Mesendoderm (in vitro differentiated cells): ENCODE measurements around the gene SPRED2.

Experiments used
- DNase-seq: peaks from one replicate; pipeline ENCODE4 v3.0.0; 2013
- H2AK5ac ChIP-seq: 2 replicates; pipeline ENCODE4 v1.6.1; 2013; ENCODE audit warnings: low read length, inconsistent platforms
- H2BK120ac ChIP-seq: 2 replicates; pipeline ENCODE4 v1.6.1; 2013; ENCODE audit warnings: low read depth, mild to moderate bottlenecking, low read length, moderate library complexity, mixed read lengths
- H2BK15ac ChIP-seq: replicated peaks from 2 replicates; pipeline ENCODE4 v1.6.1; 2013; ENCODE audit warnings: low read depth, mild to moderate bottlenecking, moderate library complexity
- H2BK5ac ChIP-seq: 2 replicates; pipeline ENCODE4 v1.6.1; 2013; ENCODE audit warnings: low read length, inconsistent platforms
- H3K18ac ChIP-seq: 2 replicates; pipeline ENCODE4 v1.6.1; 2013; ENCODE audit warnings: mild to moderate bottlenecking, low read length, mixed read lengths
- H3K23ac ChIP-seq: one replicate; pipeline ENCODE4 v1.6.1; 2013; ENCODE audit warnings: low read length
- H3K27ac ChIP-seq: 2 replicates; pipeline ENCODE4 v1.5.1; 2013; ENCODE audit warnings: low read depth, mild to moderate bottlenecking, inconsistent platforms, low read length, moderate library complexity
- H3K27me3 ChIP-seq: 2 replicates; pipeline ENCODE4 v1.6.1; 2013; ENCODE audit warnings: low read length, control low read depth, mild to moderate bottlenecking, inconsistent platforms; ENCODE audit not compliant: insufficient read depth, poor library complexity
- H3K36me3 ChIP-seq: 2 replicates; pipeline ENCODE4 v1.6.1; 2013; ENCODE audit warnings: low read length, inconsistent platforms; ENCODE audit not compliant: control insufficient read depth, insufficient read depth
- H3K4ac ChIP-seq: one replicate; pipeline ENCODE4 v1.6.1; 2013; ENCODE audit warnings: low read depth, mild to moderate bottlenecking, low read length, moderate library complexity
- H3K4me1 ChIP-seq: 2 replicates; pipeline ENCODE4 v1.6.1; 2013; ENCODE audit warnings: low read depth, low read length, inconsistent platforms; ENCODE audit not compliant: control insufficient read depth
- H3K4me2 ChIP-seq: 2 replicates; pipeline ENCODE4 v1.6.1; 2013; ENCODE audit warnings: low read length
- H3K4me3 ChIP-seq: 2 replicates; pipeline ENCODE4 v1.5.1; 2013; ENCODE audit warnings: mild to moderate bottlenecking, low read length
- H3K56ac ChIP-seq: one replicate; pipeline ENCODE4 v1.6.1; 2013; ENCODE audit warnings: low read length
- H3K79me1 ChIP-seq: 2 replicates; pipeline ENCODE4 v1.6.1; 2013; ENCODE audit warnings: low read length, inconsistent platforms
- H3K79me2 ChIP-seq: 2 replicates; pipeline ENCODE4 v1.6.1; 2013; ENCODE audit warnings: mild to moderate bottlenecking, low read length; ENCODE audit not compliant: control insufficient read depth, insufficient read depth
- H3K9ac ChIP-seq: 2 replicates; pipeline ENCODE4 v1.6.1; 2013; ENCODE audit warnings: low read length, inconsistent platforms
- H4K5ac ChIP-seq: one replicate; pipeline ENCODE4 v1.6.1; 2013; ENCODE audit warnings: low read length
- H4K8ac ChIP-seq: one replicate; pipeline ENCODE4 v1.6.1; 2013; ENCODE audit warnings: low read depth, mild to moderate bottlenecking, control low read depth, low read length, moderate library complexity
- WGBS: extraction: QIAGEN DNeasy Blood & Tissue Kit; methylation state at CpG from one replicate; pipeline ENCODE4 v1.1.7; 2013; ENCODE audit warnings: low lambda C conversion rate, missing lambda C conversion rate; ENCODE audit not compliant: insufficient coverage; ENCODE audit errors: extremely low coverage; 5-methylcytosine and 5-hydroxymethylcytosine counted together

The SPRED2 gene

GRCh38 chr2:65434592-65435241 lies 2.3 kb upstream of the SPRED2 start:
- Histone ChIP-seq H3K23ac (no peak overlapping the region), H3K36me3 (no peaks in the 10 kb centered on the region), H3K79me2 (peaks cover 3% of the 10 kb centered on the region), H4K5ac (no peak overlapping the region), H2BK5ac (no peak overlapping the region), H3K27me3 (no peaks in the 10 kb centered on the region), H2BK120ac (no peak overlapping the region), H3K4me3 (no peak overlapping the region), H2BK15ac (no peak overlapping the region), H3K4me2 (no peak overlapping the region), H3K27ac (no peak overlapping the region), H2AK5ac (no peak overlapping the region), H3K4ac (no peak overlapping the region), H3K79me1 (peaks cover under 1% of the 10 kb centered on the region), H3K56ac (no peak overlapping the region), H3K9ac (no peak overlapping the region), H4K8ac (no peak overlapping the region), H3K4me1 (peaks cover 10% of the 10 kb centered on the region), H3K18ac (no peak overlapping the region)
- no CpG with 5 or more reads among the region's 3 CpGs for WGBS
- peak; percentile 61 for DNase-seq

GRCh38 chr2:65431421-65432226 lies 775 bp downstream of the SPRED2 start:
- peak overlapping the region; percentile 89 for H2BK120ac ChIP-seq
- H3K23ac ChIP-seq: no peak overlapping the region
- H3K9ac ChIP-seq: peak overlapping the region; percentile 84
- peak overlapping the region; percentile 38 for H3K4ac ChIP-seq
- H3K4me3 ChIP-seq: peak overlapping the region; percentile 85
- H3K4me2 ChIP-seq: peak overlapping the region; percentile 91
- no peaks in the 10 kb centered on the region for H3K27me3 ChIP-seq
- peak overlapping the region; percentile 93 for H4K8ac ChIP-seq
- peaks cover 8% of the 10 kb centered on the region for H3K79me1 ChIP-seq
- peak overlapping the region; percentile 97 for H3K18ac ChIP-seq
- H3K79me2 ChIP-seq: peaks cover 13% of the 10 kb centered on the region
- no CpG with 5 or more reads among the region's 71 CpGs for WGBS
- no peak overlapping the region for H2AK5ac ChIP-seq
- no peak overlapping the region for H2BK5ac ChIP-seq
- peak overlapping the region; percentile 58 for H2BK15ac ChIP-seq
- DNase-seq: peak; percentile 62
- H3K4me1 ChIP-seq: peaks cover 3% of the 10 kb centered on the region
- H3K27ac ChIP-seq: peak overlapping the region; percentile 51
- no peak overlapping the region for H4K5ac ChIP-seq
- peak overlapping the region; percentile 96 for H3K56ac ChIP-seq
- no peaks in the 10 kb centered on the region for H3K36me3 ChIP-seq

DNA sequence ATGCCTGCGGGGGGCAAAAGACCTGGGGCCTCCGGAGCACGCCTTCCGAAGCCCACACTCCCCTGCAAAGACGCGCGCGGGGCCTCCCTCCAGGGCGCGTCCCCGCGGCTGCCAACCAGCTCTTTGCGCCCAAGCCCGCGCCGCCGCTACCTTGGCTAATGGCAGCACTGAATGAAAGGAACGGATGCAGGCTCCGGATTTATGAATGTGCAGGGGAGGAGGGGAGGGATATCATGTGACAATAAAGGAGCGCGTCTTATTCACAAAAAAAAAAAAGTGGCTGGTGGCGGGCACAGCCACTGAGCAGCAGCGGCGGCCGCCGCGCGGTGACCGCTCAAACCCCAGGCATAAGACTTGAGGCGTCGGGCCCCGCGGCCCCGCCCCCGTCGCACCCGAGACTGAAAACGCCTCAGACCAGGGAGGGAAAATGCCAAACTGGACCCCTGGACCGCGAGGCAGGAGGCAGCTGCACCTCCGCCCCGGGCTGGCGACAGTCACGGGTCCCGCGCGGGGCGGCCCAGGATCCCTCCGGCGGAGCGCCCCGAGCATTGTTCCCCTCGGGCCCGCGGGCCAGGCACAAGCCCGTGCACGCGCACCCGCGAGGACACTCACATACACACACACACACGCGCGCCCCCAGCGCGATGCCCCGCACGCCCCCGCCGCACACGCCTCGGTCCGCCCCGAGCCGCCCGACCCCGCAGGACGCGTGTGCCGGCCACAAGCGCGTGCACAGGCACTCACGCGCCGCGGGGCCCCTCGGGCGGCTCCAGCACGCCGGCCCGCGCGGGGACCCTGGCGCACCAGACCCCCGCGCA lies 1.6 kb downstream of the SPRED2 start:
- H3K18ac ChIP-seq: peak overlapping the region; percentile 97
- peaks cover 11% of the 10 kb centered on the region for H3K79me1 ChIP-seq
- H2BK15ac ChIP-seq: no peak overlapping the region
- H2BK5ac ChIP-seq: no peak overlapping the region
- no peaks in the 10 kb centered on the region for H3K36me3 ChIP-seq
- no peak overlapping the region for H2AK5ac ChIP-seq
- peaks cover 3% of the 10 kb centered on the region for H3K4me1 ChIP-seq
- H2BK120ac ChIP-seq: no peak overlapping the region
- H3K27ac ChIP-seq: no peak overlapping the region
- H3K4me3 ChIP-seq: peak overlapping the region; percentile 85
- peaks cover 16% of the 10 kb centered on the region for H3K79me2 ChIP-seq
- H4K5ac ChIP-seq: no peak overlapping the region
- H4K8ac ChIP-seq: no peak overlapping the region
- WGBS: no CpG with 5 or more reads among the region's 95 CpGs
- H3K56ac ChIP-seq: peak overlapping the region; percentile 96
- H3K23ac ChIP-seq: no peak overlapping the region
- H3K4ac ChIP-seq: no peak overlapping the region
- peak; percentile 75 for DNase-seq
- no peaks in the 10 kb centered on the region for H3K27me3 ChIP-seq
- peak overlapping the region; percentile 84 for H3K9ac ChIP-seq
- H3K4me2 ChIP-seq: peak overlapping the region; percentile 91

DNA sequence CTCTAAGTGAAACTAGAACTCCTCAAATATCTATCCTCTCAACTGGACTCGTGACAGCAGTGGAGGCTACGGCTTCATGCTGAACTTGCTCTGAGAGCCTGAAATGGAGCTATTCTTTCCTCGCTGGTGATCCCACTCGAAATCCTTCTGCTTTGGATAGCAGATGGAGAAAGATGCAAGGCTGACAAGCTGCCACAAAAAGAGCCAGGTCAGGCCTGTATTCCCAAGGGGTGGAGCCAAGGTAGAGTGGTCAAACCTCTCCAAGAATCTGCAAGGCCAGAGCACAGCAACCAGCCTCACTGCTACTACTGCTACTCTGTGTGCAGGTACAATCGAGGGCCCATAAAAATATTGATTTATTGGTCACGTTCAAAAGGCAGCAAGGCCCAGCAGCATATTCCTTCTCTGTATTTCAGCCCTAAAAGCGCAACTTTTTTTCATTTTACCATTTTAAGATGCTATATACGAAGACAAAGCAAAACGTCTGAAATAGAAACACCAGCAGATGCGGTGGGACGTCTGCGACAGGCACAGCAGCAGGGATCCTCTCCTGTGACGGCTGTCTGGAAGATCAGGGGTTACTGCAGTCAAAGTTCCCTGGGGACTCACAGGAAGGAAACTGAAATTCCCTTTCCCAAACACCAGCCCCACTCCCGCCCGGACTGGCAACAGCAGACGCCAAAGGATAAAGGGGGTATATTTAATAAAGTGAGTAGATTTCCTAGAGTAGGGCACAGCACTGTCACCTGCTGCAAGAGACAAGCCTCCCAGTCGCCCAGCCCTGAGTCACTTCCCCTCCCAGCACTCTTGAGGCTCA lies 2.4 kb downstream of the SPRED2 start:
- Histone ChIP-seq H3K79me1 (peaks cover 11% of the 10 kb centered on the region), H3K27me3 (no peaks in the 10 kb centered on the region), H3K4ac (no peak overlapping the region), H3K79me2 (peaks cover 17% of the 10 kb centered on the region), H3K56ac (no peak overlapping the region), H4K5ac (no peak overlapping the region), H2AK5ac (no peak overlapping the region), H3K27ac (no peak overlapping the region), H2BK5ac (no peak overlapping the region), H4K8ac (no peak overlapping the region), H2BK15ac (no peak overlapping the region), H2BK120ac (no peak overlapping the region), H3K23ac (no peak overlapping the region), H3K36me3 (no peaks in the 10 kb centered on the region), H3K4me3 (no peak overlapping the region), H3K9ac (peak overlapping the region; percentile 84), H3K18ac (no peak overlapping the region), H3K4me2 (peak overlapping the region; percentile 91), H3K4me1 (no peaks in the 10 kb centered on the region)
- DNase-seq: no peak
- no CpG with 5 or more reads among the region's 17 CpGs for whole genome bisulfite sequencing

GRCh38 chr2:65427532-65427931 lies 4.9 kb downstream of the SPRED2 start:
- Histone ChIP-seq H4K8ac (no peak overlapping the region), H4K5ac (no peak overlapping the region), H2BK120ac (no peak overlapping the region), H3K9ac (no peak overlapping the region), H3K4me2 (no peak overlapping the region), H3K27me3 (no peaks in the 10 kb centered on the region), H3K23ac (no peak overlapping the region), H3K79me2 (peaks cover 20% of the 10 kb centered on the region), H2BK5ac (no peak overlapping the region), H3K27ac (no peak overlapping the region), H3K18ac (no peak overlapping the region), H3K4ac (no peak overlapping the region), H3K36me3 (no peaks in the 10 kb centered on the region), H3K4me1 (no peaks in the 10 kb centered on the region), H3K79me1 (peaks cover 16% of the 10 kb centered on the region), H3K4me3 (no peak overlapping the region), H3K56ac (no peak overlapping the region), H2BK15ac (no peak overlapping the region), H2AK5ac (no peak overlapping the region)
- no CpG with 5 or more reads among the region's 2 CpGs for WGBS
- DNase-seq: no peak
